ENCODE measurements around the gene LCTL.

LCTL gene

DNA sequence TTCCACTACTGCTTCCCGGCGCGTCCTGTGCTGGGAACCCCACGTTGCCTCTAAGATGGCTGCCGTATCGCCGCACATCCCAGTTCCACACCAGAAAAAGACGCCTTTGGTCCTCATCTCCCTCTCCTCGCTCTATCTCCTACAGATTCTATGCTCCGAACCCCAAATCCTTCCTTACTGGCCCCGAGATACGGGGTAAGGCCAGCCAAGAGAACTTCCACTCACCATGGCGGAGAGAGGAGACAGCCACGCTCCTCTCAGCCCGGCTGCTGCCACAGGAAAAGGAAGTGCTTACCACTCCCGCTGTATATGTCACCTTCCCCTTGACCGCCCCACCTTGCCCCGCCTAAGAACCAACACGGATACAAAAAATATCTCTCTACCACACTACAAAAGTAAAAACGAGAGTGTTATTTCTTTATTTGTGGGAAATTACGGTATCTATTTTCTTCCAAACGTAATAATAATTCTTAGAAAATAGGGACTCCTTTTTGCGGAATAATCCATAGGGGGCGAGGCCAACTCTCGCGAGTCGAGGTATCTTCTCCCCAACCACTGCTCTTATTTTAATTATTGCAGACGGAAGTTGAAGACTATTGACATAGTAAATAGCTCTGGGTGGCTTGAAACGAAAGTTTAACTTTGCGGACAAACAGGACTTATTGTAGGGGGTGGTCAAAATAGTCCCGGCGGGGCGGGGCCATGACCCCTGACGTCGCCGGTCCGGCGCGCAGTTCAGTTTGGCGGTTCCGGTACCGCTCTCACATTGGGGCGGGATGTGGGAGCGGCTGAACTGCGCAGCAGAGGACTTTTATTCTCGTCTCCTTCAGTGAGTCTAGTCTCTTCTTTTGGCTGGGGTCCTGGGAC, 61.0 kb downstream of the LCTL start, which contains the start of the genes RPL4 and ZWILCH:
RPL4 (minus strand) TSS at position 293 of the 867 bp plus-strand sequence; CDS start at position 228, 65 bp downstream.
ZWILCH (plus strand) TSS at position 764 of the 867 bp plus-strand sequence; CDS start at position 777, 13 bp downstream.
- TF ChIP-seq, protein P1, sequence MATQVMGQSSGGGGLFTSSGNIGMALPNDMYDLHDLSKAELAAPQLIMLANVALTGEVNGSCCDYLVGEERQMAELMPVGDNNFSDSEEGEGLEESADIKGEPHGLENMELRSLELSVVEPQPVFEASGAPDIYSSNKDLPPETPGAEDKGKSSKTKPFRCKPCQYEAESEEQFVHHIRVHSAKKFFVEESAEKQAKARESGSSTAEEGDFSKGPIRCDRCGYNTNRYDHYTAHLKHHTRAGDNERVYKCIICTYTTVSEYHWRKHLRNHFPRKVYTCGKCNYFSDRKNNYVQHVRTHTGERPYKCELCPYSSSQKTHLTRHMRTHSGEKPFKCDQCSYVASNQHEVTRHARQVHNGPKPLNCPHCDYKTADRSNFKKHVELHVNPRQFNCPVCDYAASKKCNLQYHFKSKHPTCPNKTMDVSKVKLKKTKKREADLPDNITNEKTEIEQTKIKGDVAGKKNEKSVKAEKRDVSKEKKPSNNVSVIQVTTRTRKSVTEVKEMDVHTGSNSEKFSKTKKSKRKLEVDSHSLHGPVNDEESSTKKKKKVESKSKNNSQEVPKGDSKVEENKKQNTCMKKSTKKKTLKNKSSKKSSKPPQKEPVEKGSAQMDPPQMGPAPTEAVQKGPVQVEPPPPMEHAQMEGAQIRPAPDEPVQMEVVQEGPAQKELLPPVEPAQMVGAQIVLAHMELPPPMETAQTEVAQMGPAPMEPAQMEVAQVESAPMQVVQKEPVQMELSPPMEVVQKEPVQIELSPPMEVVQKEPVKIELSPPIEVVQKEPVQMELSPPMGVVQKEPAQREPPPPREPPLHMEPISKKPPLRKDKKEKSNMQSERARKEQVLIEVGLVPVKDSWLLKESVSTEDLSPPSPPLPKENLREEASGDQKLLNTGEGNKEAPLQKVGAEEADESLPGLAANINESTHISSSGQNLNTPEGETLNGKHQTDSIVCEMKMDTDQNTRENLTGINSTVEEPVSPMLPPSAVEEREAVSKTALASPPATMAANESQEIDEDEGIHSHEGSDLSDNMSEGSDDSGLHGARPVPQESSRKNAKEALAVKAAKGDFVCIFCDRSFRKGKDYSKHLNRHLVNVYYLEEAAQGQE (IDR thresholded peaks at IDR 0.05; ENCODE audit: insufficient read depth in 1 of 2, low read depth in 2 of 2, low read length in 2 of 2), result peak; percentile 8 to 70; a peak in 2 of 4 replicates
- TF ChIP-seq SIN3A (IDR thresholded peaks at IDR 0.05; ENCODE audit: borderline replicate concordance, insufficient read depth, low read length) (peak; percentile 1; the same call in 1 of the 2 replicates), POLR2AphosphoS5 (IDR thresholded peaks at IDR 0.05; ENCODE audit: low read depth, low read length) (peak; percentile 84), TAF1 (IDR thresholded peaks at IDR 0.05; ENCODE audit: borderline replicate concordance, insufficient read depth, low read length) (peak; percentile 98), FOXP2 (optimal IDR thresholded peaks at IDR 0.05; ENCODE audit: borderline replicate concordance, extremely low read depth, extremely low read length, insufficient read depth) (peak; percentile 29)

DNA sequence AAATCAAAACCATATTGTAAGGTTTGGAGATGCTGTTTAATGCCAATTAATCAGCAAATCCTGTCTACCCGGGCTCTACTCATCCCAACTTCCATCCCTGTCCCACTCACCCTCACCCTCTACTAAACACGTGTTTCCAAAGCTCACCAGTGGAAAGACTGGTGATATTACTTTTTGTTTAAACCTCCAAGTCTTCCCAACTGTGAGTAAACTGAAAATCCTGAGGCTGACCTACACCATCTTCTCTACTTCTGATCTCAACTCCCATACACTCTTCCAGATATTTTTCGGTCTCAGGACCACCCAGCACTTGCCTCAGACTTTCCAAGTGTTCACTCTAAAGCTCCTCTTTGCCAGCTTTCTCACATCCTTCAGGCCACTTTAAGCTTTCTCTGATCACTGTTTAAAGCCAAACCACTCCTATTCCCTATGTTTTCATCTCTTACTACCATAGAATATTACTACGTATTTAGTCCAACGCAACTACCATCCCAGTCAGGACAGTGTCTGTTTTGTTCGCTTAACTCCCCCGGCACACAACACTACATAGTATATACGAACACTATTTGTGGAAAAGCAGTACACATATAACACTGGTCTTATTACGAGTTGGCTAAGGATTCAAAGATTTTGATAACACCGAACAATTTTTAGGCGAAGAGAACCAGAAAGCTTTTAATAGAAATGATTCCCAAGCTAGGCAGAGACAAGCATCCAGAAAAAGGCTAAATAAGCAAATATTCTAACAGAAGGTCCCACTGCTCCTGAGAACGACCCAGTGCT, 61.8 kb downstream of the LCTL start:
- TF ChIP-seq TAF1 (IDR thresholded peaks at IDR 0.05; ENCODE audit: borderline replicate concordance, insufficient read depth, low read length) (no peak), SIN3A (IDR thresholded peaks at IDR 0.05; ENCODE audit: borderline replicate concordance, insufficient read depth, low read length) (peak; percentile 82; the same call in 1 of the 2 replicates), POLR2AphosphoS5 (IDR thresholded peaks at IDR 0.05; ENCODE audit: low read depth, low read length) (peak; percentile 4), FOXP2 (optimal IDR thresholded peaks at IDR 0.05; ENCODE audit: borderline replicate concordance, extremely low read depth, extremely low read length, insufficient read depth) (no peak)
- TF ChIP-seq, protein P1 (IDR thresholded peaks at IDR 0.05; ENCODE audit: insufficient read depth in 1 of 2, low read depth in 2 of 2, low read length in 2 of 2), result 0 out of 4 replicates have a peak, but pooled peaks of 1 of the 2 experiments have one; percentile 16

DNA sequence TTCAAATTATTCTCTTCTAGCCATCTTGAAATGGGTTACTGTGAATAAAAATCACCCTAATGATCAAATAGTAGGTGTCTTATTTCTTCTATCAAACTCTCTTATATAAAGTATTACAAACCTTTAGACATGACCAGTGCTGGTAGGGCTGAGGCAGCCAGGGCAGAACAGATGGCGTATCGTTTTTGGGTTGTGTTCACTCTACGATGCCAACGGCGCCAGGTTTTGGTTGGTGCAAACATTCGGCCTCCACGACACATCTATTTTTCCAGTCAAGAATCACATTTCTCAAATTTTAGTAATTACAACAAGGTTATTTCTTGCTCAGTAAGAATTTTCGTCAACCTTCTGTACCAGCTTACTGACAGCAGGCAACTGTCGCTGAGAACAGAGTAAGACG, 63.3 kb downstream of the LCTL start:
- TF ChIP-seq FOXP2 (optimal IDR thresholded peaks at IDR 0.05; ENCODE audit: borderline replicate concordance, extremely low read depth, extremely low read length, insufficient read depth), result no peak
- TF ChIP-seq POLR2AphosphoS5 (IDR thresholded peaks at IDR 0.05; ENCODE audit: low read depth, low read length), result no peak; the same call in 1 of the 2 replicates
- no peak for TF ChIP-seq SIN3A (IDR thresholded peaks at IDR 0.05; ENCODE audit: borderline replicate concordance, insufficient read depth, low read length)
- TF ChIP-seq, protein P1 (IDR thresholded peaks at IDR 0.05; ENCODE audit: insufficient read depth in 1 of 2, low read depth in 2 of 2, low read length in 2 of 2), result no peak
- TF ChIP-seq TAF1 (IDR thresholded peaks at IDR 0.05; ENCODE audit: borderline replicate concordance, insufficient read depth, low read length), result no peak

DNA sequence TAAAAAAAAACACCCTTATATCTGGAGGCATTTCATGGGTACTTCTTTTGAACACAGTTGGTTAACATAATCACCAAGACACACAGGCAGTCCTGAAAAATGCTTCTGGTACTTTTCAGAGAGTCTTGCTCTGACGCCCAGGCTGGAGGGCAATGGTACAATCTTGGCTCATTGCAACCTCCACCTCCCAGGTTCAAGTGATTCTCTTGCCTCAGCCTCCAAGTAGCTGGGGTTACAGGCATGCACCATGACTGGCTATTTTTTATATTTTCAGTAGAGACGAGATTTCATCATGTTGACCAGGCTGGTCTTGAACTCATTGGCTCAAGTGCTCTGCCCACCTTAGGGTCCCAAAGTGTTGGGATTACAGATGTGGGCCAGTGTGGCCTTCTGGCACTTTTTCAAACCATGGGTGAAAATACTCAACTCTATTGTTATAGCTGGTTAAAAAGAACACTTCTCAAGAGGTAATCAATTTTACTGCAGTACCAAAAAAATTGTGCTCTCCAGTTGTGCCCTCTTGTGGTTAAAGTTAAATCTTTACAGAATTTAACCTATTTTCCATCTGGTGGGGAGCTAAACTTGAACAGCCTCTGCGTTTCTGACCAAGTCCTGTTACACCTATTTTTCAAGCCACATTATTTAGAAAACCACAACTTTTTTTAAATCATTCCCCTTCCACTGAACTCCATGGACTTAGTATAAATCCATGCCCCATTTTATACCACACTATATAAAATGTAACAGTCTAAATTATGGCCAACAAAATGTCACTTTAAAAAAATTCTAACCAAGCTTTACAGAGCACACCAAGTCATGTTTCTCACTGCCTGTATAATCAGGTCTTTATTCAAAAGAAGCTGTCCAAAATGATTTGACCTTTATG, 67.1 kb downstream of the LCTL start:
- TF ChIP-seq FOXP2 (optimal IDR thresholded peaks at IDR 0.05; ENCODE audit: borderline replicate concordance, extremely low read depth, extremely low read length, insufficient read depth) (no peak), POLR2AphosphoS5 (IDR thresholded peaks at IDR 0.05; ENCODE audit: low read depth, low read length) (peak; percentile 14; the same call in 1 of the 2 replicates)
